ENCODE data around the gene TNIK.
"Not testable (repeated sequence)": the region's sequence is repeated elsewhere in the genome, so short reads cannot be mapped to it uniquely, and the experiment has no call there.

TNIK gene

GRCh38 chr3:171293142-171293782, 166.9 kb downstream of the TNIK start:
- no peak for TF ChIP-seq CTCF (IDR thresholded peaks at IDR 0.05)
- no peaks in the 10 kb centered on the region for H3K79me2 ChIP-seq
- H3K27me3 ChIP-seq (ENCODE audit: control insufficient read depth, insufficient read depth, low read length): no peaks in the 10 kb centered on the region
- H2AFZ ChIP-seq: no peak overlapping the region
- no peak overlapping the region for H3K4me3 ChIP-seq (ENCODE audit: low read depth, low read length)
- H3K9me3 ChIP-seq (ENCODE audit: control insufficient read depth, low read length): no peaks in the 10 kb centered on the region
- H3K9ac ChIP-seq: no peak overlapping the region
- H3K36me3 ChIP-seq (ENCODE audit: control insufficient read depth, insufficient read depth, low read length): no peaks in the 10 kb centered on the region
- H3K4me1 ChIP-seq: no peaks in the 10 kb centered on the region
- H3K27ac ChIP-seq: no peak overlapping the region
- H3K4me2 ChIP-seq (ENCODE audit: low read length): no peak overlapping the region

GRCh38 chr3:171290680-171291079, 169.5 kb downstream of the TNIK start:
- H3K27me3 ChIP-seq (ENCODE audit: control insufficient read depth, insufficient read depth, low read length): no peaks in the 10 kb centered on the region
- TF ChIP-seq CTCF (IDR thresholded peaks at IDR 0.05): no peak
- no peak overlapping the region for H3K9ac ChIP-seq
- H3K4me3 ChIP-seq (ENCODE audit: low read depth, low read length): no peak overlapping the region
- no peaks in the 10 kb centered on the region for H3K9me3 ChIP-seq (ENCODE audit: control insufficient read depth, low read length)
- no peaks in the 10 kb centered on the region for H3K36me3 ChIP-seq (ENCODE audit: control insufficient read depth, insufficient read depth, low read length)
- no peak overlapping the region for H2AFZ ChIP-seq
- no peaks in the 10 kb centered on the region for H3K4me1 ChIP-seq
- H3K4me2 ChIP-seq (ENCODE audit: low read length): no peak overlapping the region
- H3K27ac ChIP-seq: no peak overlapping the region
- no peaks in the 10 kb centered on the region for H3K79me2 ChIP-seq

- Histone ChIP-seq H3K9me3 (ENCODE audit: control insufficient read depth, low read length) (no peaks in the 10 kb centered on the region), H3K27me3 (ENCODE audit: control insufficient read depth, insufficient read depth, low read length) (no peaks in the 10 kb centered on the region), H3K4me2 (ENCODE audit: low read length) (no peak overlapping the region), H3K9ac (no peak overlapping the region), H3K4me3 (ENCODE audit: low read depth, low read length) (no peak overlapping the region), H3K27ac (no peak overlapping the region), H3K79me2 (no peaks in the 10 kb centered on the region), H2AFZ (no peak overlapping the region), H3K4me1 (no peaks in the 10 kb centered on the region), H3K36me3 (ENCODE audit: control insufficient read depth, insufficient read depth, low read length) (no peaks in the 10 kb centered on the region)
- no peak for TF ChIP-seq CTCF (IDR thresholded peaks at IDR 0.05)
Measured at GRCh38 chr3:171289291-171289690, 170.9 kb downstream of the TNIK start.

- not testable (repeated sequence) for H3K27me3 ChIP-seq (ENCODE audit: control insufficient read depth, insufficient read depth, low read length); H2AFZ ChIP-seq; H3K4me3 ChIP-seq (ENCODE audit: low read depth, low read length); H3K36me3 ChIP-seq (ENCODE audit: control insufficient read depth, insufficient read depth, low read length); H3K27ac ChIP-seq; H3K79me2 ChIP-seq; H3K9me3 ChIP-seq (ENCODE audit: control insufficient read depth, low read length); H3K9ac ChIP-seq; H3K4me1 ChIP-seq; H3K4me2 ChIP-seq (ENCODE audit: low read length)
Measured at GRCh38 chr3:171287761-171288160, 172.4 kb downstream of the TNIK start.

- Histone ChIP-seq H2AFZ (no peak overlapping the region), H3K27ac (no peak overlapping the region), H3K4me1 (no peaks in the 10 kb centered on the region), H3K4me3 (ENCODE audit: low read depth, low read length) (no peak overlapping the region), H3K9me3 (ENCODE audit: control insufficient read depth, low read length) (no peaks in the 10 kb centered on the region), H3K4me2 (ENCODE audit: low read length) (no peak overlapping the region), H3K27me3 (ENCODE audit: control insufficient read depth, insufficient read depth, low read length) (no peaks in the 10 kb centered on the region), H3K36me3 (ENCODE audit: control insufficient read depth, insufficient read depth, low read length) (no peaks in the 10 kb centered on the region), H3K9ac (no peak overlapping the region), H3K79me2 (no peaks in the 10 kb centered on the region)
- no peak for TF ChIP-seq CTCF (IDR thresholded peaks at IDR 0.05)
Measured at GRCh38 chr3:171286580-171287249, 173.5 kb downstream of the TNIK start.
